Tibial artery (tissue), 4 donors: ENCODE measurements around the gene SMAGP.
A peak's percentile ranks its signal among the peaks of the same experiment; 100 is the strongest.
"Not testable (repeated sequence)": the region's sequence is repeated elsewhere in the genome, so short reads cannot be mapped to it uniquely, and the experiment has no call there.

Source experiments
- DNase-seq, 2 donors: peaks; one replicate each; pipeline ENCODE4 v3.0.0-alpha.2; 2019
- H3K27ac ChIP-seq, 2 donors: fragments of 200-600 bp; sonication (generic) in 1 of 2; 1 replicate in 1 of 2; 2 replicates in 1 of 2; pipeline ENCODE4 v1.5.1; 2018 to 2019; ENCODE audit warnings: mild to moderate bottlenecking in 1 of 2
- H3K27me3 ChIP-seq, 2 donors: fragments of 200-600 bp; sonication (generic) in 1 of 2; one replicate each; pipeline versions ENCODE4 v1.5.1 to v1.6.0; 2016 to 2019
- H3K36me3 ChIP-seq, 3 donors: fragments of 200-600 bp; sonication (generic) in 2 of 3; one replicate each; pipeline ENCODE4 v1.5.1; 2016 to 2019; ENCODE audit warnings: mild to moderate bottlenecking in 2 of 3
- H3K4me1 ChIP-seq, 4 donors: fragments of 200-600 bp; sonication (generic) in 2 of 4; 1 replicate in 3 of 4; 2 replicates in 1 of 4; pipeline ENCODE4 v1.5.1; 2016 to 2019
- H3K4me3 ChIP-seq, 2 donors: fragments of 200-600 bp; sonication (generic) in 1 of 2; 1 replicate in 1 of 2; 2 replicates in 1 of 2; pipeline ENCODE4 v1.5.1; 2018 to 2019; ENCODE audit warnings: mild to moderate bottlenecking in 2 of 2
- H3K9me3 ChIP-seq, 3 donors: fragments of 200-600 bp; sonication (generic) in 1 of 3; one replicate each; pipeline ENCODE4 v1.5.1; 2016 to 2019
- CTCF ChIP-seq, 2 experiments: fragments of 200-600 bp in 1 of 2; fragments of 450-650 bp in 1 of 2; IDR thresholded peaks; one replicate each; pipeline ENCODE4 v1.5.1; 2017 to 2019; ENCODE audit warnings: antibody characterized with exemption in 2 of 2, mild to moderate bottlenecking in 1 of 2, moderate library complexity in 1 of 2
- intact Hi-C: fragments of 100-400 bp; cut with DNase I; formaldehyde crosslinking; loops from one replicate; pipeline ENCODE4 v1.15.0; 2023; ENCODE audit warnings: low total_unique reads

SMAGP gene

GRCh38 chr12:51281202-51281924 lies 11.1 kb upstream of the SMAGP start:
- no peaks in the 10 kb centered on the region for H3K9me3 ChIP-seq
- H3K4me1 ChIP-seq, result no peaks in the 10 kb centered on the region
- H3K27me3 ChIP-seq, result peaks cover 0 to 2% of the 10 kb centered on the region in 2 donors
- no peak overlapping the region for H3K27ac ChIP-seq
- H3K4me3 ChIP-seq, result no peak overlapping the region
- no peak for TF ChIP-seq CTCF (IDR thresholded peaks at IDR 0.05)
- no peak for DNase-seq
- no peaks in the 10 kb centered on the region for H3K36me3 ChIP-seq
- intact Hi-C loops, result no loop called here

GRCh38 chr12:51275088-51275487 lies 4.9 kb upstream of the SMAGP start:
- Histone ChIP-seq H3K27ac (no peak overlapping the region), H3K4me1 (peaks cover 0 to 12% (median 5%) of the 10 kb centered on the region in 4 donors), H3K9me3 (no peaks in the 10 kb centered on the region), H3K36me3 (no peaks in the 10 kb centered on the region), H3K4me3 (no peak overlapping the region), H3K27me3 (peaks cover 0 to 7% of the 10 kb centered on the region in 2 donors)
- TF ChIP-seq CTCF (IDR thresholded peaks at IDR 0.05), result no peak
- intact Hi-C loops, result no loop called here
- DNase-seq, result no peak

- Histone ChIP-seq H3K4me1 (peaks cover 0 to 18% (median 12%) of the 10 kb centered on the region in 4 donors), H3K27me3 (peaks cover 0 to 12% of the 10 kb centered on the region in 2 donors)
- H3K36me3 ChIP-seq, DNase-seq, H3K4me3 ChIP-seq, H3K27ac ChIP-seq, H3K9me3 ChIP-seq, intact Hi-C loops: not testable (repeated sequence)
These were observed 2.6 kb upstream of the SMAGP start for GRCh38 chr12:51272810-51273209.

- Histone ChIP-seq H3K4me1 (peaks cover 0 to 18% (median 12%) of the 10 kb centered on the region in 4 donors), H3K36me3 (no peaks in the 10 kb centered on the region), H3K27me3 (peaks cover 0 to 12% of the 10 kb centered on the region in 2 donors), H3K4me3 (peak overlapping the region; percentile 74 to 78), H3K9me3 (no peaks in the 10 kb centered on the region), H3K27ac (peak overlapping the region in 1 of 2 donors; percentile 26)
- no peak for DNase-seq
- intact Hi-C loops, result no loop called here
- TF ChIP-seq CTCF (IDR thresholded peaks at IDR 0.05), result no peak
These were observed 820 bp upstream of the SMAGP start for GRCh38 chr12:51270951-51271518.

GRCh38 chr12:51269174-51270066 lies 795 bp downstream of the SMAGP start:
- Histone ChIP-seq H3K4me1 (peaks cover 0 to 18% (median 12%) of the 10 kb centered on the region in 4 donors), H3K4me3 (peak overlapping the region; percentile 74 to 78), H3K27ac (peak overlapping the region in 1 of 2 donors; percentile 26), H3K27me3 (peaks cover 0 to 12% of the 10 kb centered on the region in 2 donors), H3K36me3 (no peaks in the 10 kb centered on the region), H3K9me3 (no peaks in the 10 kb centered on the region)
- TF ChIP-seq CTCF (IDR thresholded peaks at IDR 0.05), result no peak
- intact Hi-C loops, result no loop called here
- no peak for DNase-seq
